Mammary epithelial cell (primary cell): Measurements from ENCODE around the gene P2RX3.

Source experiments
- CTCF ChIP-seq, 2 donors: IDR thresholded peaks in 1 of 2; conservative IDR thresholded peaks in 1 of 2; 2 replicates each; pipeline ENCODE4 v1.5.1; 2011 to 2012; ENCODE audit warnings: inconsistent platforms in 2 of 2, low read length in 2 of 2, mild to moderate bottlenecking in 2 of 2, control low read depth in 1 of 2, low read depth in 1 of 2; ENCODE audit not compliant: insufficient read depth in 1 of 2; ENCODE audit errors: extremely low read depth in 1 of 2
- EZH2 ChIP-seq: IDR thresholded peaks from 2 replicates; pipeline ENCODE4 v1.6.1; 2012; ENCODE audit warnings: low read length, inconsistent platforms, borderline replicate concordance

GRCh38 chr11:57320067-57320718 is 18.0 kb upstream of the P2RX3 start:
- no peak for TF ChIP-seq CTCF (conservative IDR thresholded peaks at IDR 0.05 in 1 of 2, IDR thresholded peaks at IDR 0.05 in 1 of 2; ENCODE audit: extremely low read depth in 1 of 2, insufficient read depth in 1 of 2, low read depth in 1 of 2, low read length in 2 of 2)
- no peak for TF ChIP-seq EZH2
